NCI-H187 treated with DMSO at 0.1 percent for 48 hours (cell line): Measurements from ENCODE around the gene SLC25A52.
"Not testable (repeated sequence)": the region's sequence is repeated elsewhere in the genome, so short reads cannot be mapped to it uniquely, and the experiment has no call there.

Experiments
- DNase-seq: peaks from one replicate; lab custom pipeline; 2025; lab: John Stamatoyannopoulos, UW

The SLC25A52 gene

GRCh38 chr18:31740180-31740579 is 20.5 kb downstream of the SLC25A52 start:
- DNase-seq = no peak

GRCh38 chr18:31739651-31740050 is 21.0 kb downstream of the SLC25A52 start:
- no peak for DNase-seq

GRCh38 chr18:31738460-31739407 is 21.9 kb downstream of the SLC25A52 start:
- DNase-seq = no peak

GRCh38 chr18:31736630-31737029 is 24.1 kb downstream of the SLC25A52 start:
- DNase-seq = no peak

GRCh38 chr18:31731628-31732027 is 29.1 kb downstream of the SLC25A52 start:
- no peak for DNase-seq

- DNase-seq = not testable (repeated sequence)
Measured at GRCh38 chr18:31729196-31729595, 31.5 kb downstream of the SLC25A52 start.

- DNase-seq = no peak
Measured at GRCh38 chr18:31723990-31724711, 36.5 kb downstream of the SLC25A52 start.

GRCh38 chr18:31723639-31723989 is 37.1 kb downstream of the SLC25A52 start:
- DNase-seq = no peak

- no peak for DNase-seq
Measured at GRCh38 chr18:31722369-31722957, 38.2 kb downstream of the SLC25A52 start.

GRCh38 chr18:31721601-31722000 is 39.1 kb downstream of the SLC25A52 start:
- no peak for DNase-seq

GRCh38 chr18:31720867-31721266 is 39.8 kb downstream of the SLC25A52 start:
- no peak for DNase-seq

GRCh38 chr18:31719363-31720006 is 41.2 kb downstream of the SLC25A52 start:
- no peak for DNase-seq

- DNase-seq = no peak
Measured at GRCh38 chr18:31718386-31718785, 42.3 kb downstream of the SLC25A52 start.

- no peak for DNase-seq
Measured at GRCh38 chr18:31716362-31716761, 44.3 kb downstream of the SLC25A52 start.

- DNase-seq = no peak
Measured at GRCh38 chr18:31711365-31712172, 49.1 kb downstream of the SLC25A52 start.

GRCh38 chr18:31710826-31711225 is 49.9 kb downstream of the SLC25A52 start:
- no peak for DNase-seq
